Adrenal gland (tissue), 5 donors: Measurements from ENCODE around the gene DNAJC11.

Experiments used
- CTCF ChIP-seq, 6 experiments: fragments of 450-650 bp in 4 of 6; fragments of 200-600 bp in 2 of 6; sonication (generic) in 1 of 6; IDR thresholded peaks; 1 replicate in 5 of 6; 2 replicates in 1 of 6; pipeline versions ENCODE4 v1.5.1 to v1.8.0; 2016 to 2021; ENCODE audit warnings: antibody characterized with exemption in 6 of 6, mild to moderate bottlenecking in 2 of 6, moderate library complexity in 1 of 6
- POLR2A ChIP-seq, 2 donors: fragments of 450-650 bp; IDR thresholded peaks; one replicate each; pipeline ENCODE4 v1.6.1; 2017; ENCODE audit warnings: antibody characterized with exemption in 2 of 2, mild to moderate bottlenecking in 2 of 2, moderate library complexity in 1 of 2
- donor health status: DM: no; HTN: no; CAD: no.

GRCh38 chr1:6674771-6675170 is 26.8 kb downstream of the DNAJC11 start:
- TF ChIP-seq CTCF (IDR thresholded peaks at IDR 0.05) (no peak), POLR2A (IDR thresholded peaks at IDR 0.05) (no peak)
